ENCODE measurements around the gene TMUB1.

DNA sequence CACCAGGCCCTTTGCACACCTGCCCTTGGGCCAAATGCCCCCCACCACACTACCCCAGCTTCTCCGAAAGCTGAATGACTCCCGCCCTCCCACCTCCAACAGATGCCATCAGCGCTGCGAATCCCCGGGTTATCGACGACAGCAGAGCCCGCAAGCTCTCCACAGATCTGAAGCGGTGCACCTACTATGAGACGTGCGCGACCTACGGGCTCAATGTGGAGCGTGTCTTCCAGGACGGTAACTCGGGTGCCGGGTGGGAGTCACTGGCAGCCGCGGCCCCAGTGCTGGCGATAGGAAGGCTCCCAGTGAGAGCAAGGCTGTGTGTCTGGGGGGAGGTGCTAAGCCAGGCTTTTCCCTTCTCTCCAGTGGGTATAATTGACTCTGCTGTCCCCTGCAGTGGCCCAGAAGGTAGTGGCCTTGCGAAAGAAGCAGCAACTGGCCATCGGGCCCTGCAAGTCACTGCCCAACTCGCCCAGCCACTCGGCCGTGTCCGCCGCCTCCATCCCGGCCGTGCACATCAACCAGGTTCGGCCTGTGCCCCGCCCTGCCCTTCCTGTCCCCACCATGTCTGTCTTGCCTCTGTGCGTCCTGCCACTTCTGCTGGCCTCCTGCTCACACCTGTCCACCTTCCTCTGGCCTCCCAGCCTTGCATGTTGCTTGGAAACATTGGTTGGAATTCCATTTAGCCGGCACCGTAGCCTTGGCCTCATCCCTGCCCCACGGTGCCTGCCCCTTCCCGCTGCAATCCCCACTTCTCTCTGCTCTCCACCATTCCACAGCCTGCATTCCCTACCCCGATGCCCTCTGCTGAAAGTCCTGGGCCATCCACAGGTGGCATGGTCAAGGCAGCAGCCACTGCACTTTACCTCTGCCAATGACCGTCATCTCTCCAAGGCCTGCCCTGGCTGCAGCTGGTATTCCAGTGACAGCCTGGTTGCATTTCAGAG lies 35.1 kb upstream of the TMUB1 start:
- TF ChIP-seq, protein P1, sequence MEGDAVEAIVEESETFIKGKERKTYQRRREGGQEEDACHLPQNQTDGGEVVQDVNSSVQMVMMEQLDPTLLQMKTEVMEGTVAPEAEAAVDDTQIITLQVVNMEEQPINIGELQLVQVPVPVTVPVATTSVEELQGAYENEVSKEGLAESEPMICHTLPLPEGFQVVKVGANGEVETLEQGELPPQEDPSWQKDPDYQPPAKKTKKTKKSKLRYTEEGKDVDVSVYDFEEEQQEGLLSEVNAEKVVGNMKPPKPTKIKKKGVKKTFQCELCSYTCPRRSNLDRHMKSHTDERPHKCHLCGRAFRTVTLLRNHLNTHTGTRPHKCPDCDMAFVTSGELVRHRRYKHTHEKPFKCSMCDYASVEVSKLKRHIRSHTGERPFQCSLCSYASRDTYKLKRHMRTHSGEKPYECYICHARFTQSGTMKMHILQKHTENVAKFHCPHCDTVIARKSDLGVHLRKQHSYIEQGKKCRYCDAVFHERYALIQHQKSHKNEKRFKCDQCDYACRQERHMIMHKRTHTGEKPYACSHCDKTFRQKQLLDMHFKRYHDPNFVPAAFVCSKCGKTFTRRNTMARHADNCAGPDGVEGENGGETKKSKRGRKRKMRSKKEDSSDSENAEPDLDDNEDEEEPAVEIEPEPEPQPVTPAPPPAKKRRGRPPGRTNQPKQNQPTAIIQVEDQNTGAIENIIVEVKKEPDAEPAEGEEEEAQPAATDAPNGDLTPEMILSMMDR (IDR thresholded peaks at IDR 0.05; ENCODE audit: low read length) = no peak
- TF ChIP-seq EZH2 (optimal IDR thresholded peaks at IDR 0.05; ENCODE audit: low read depth, low read length) (no peak), EZH2phosphoT487 (IDR thresholded peaks at IDR 0.05; ENCODE audit: low read length) (no peak)

Data from MM.1S (cell line).